Measurements from ENCODE around the gene HTR1B. TPM values are rescaled to one million over a fixed set of nuclear protein-coding genes. Genes with fewer than 3 reads are reported as not detected.

The HTR1B gene, protein sequence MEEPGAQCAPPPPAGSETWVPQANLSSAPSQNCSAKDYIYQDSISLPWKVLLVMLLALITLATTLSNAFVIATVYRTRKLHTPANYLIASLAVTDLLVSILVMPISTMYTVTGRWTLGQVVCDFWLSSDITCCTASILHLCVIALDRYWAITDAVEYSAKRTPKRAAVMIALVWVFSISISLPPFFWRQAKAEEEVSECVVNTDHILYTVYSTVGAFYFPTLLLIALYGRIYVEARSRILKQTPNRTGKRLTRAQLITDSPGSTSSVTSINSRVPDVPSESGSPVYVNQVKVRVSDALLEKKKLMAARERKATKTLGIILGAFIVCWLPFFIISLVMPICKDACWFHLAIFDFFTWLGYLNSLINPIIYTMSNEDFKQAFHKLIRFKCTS
- not detected for total RNA-seq

DNA sequence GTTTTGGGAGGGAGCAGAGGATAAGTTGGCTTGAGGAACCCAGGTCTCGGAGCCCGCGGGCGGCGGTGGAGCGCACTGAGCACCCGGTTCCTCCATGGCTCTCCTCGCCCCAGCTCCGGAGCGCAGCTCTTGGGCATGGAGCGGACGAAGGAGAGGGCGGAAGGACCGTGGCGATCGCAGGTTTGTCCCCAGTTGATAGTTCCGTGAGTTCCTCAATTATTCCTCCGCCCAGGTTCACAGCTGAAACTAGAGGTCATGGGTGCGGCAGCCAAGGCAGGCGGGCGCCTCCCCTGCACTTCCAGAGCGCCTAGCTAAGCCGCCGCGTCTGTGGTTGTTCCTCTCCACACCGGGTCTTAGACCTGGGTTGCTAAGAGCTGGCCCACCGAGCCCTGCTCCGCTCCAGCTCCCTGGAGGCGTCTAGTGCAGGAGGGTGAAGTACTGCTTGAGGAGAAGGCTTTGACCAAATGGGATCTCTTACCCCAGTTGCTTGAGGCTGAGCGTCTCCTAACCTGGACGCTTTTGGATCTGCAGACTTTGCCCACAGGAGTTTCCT lies at the start of gene HTR1B:
TSS of gene HTR1B (minus strand) at position 184 of the 553 bp plus-strand sequence. CDS start at position 96, 88 bp downstream.
- Mint-ChIP-seq H3K27me3 (peaks cover 68% of the 10 kb centered on the region), H3K9me3 (ENCODE audit: low read depth) (no peaks in the 10 kb centered on the region), H3K4me3 (no peak within 1 kb of the TSS), H3K36me3 (peaks cover 6% of the 10 kb centered on the region), H3K4me1 (peaks cover 16% of the 10 kb centered on the region), H3K27ac (no peak within 1 kb of the TSS)
- ATAC-seq = no peak
- CTCF ChIA-PET = interaction anchor here (1.2 kb wide), 1 partner anchor 1570 kb away, joined by 3 read pairs; no protein-coding TSS in a partner anchor
- no peak for DNase-seq

DNA sequence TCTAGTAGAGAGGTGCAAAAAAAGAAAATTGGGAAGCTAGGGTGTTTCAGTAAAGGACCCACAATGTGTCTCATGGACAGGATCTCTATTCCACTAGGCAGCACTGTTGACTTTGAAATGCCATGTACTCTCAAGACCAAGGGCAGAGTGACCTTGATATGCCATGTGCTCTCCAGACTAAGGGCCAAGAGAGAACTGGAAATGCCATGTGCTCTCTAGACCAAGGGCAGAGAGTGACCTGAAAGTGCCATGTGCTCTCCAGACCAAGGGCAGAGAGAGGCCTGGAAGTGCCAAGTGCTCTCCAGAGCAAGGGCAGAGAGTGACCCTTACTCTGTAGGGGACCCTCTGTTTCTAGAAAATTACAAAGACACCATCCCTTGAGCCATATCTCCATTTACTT lies 49.3 kb upstream of the HTR1B start:
- CTCF ChIA-PET = no interaction called here
- no peaks in the 10 kb centered on the region for H3K4me1 Mint-ChIP-seq
- no peak for DNase-seq

DNA sequence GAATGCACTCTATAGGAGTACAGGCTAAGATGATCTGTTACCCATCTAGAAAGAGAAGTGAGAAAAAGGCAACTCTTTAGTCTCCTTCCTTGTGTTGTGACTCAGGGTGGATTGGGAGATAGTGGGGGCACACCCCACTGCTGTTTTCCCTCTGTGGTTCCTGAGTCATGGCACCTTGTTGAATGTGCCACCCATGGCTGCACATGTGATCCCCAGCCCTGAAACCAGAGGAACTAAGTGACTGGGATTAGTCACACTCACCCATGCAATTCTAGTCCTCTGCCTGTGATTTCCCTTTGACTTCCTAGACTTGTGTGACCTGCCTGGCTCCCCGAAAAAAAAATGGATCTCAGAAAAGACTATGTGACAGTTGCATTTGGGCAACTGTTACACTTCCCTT lies 48.6 kb upstream of the HTR1B start:
- H3K4me3 Mint-ChIP-seq = no peak overlapping the region
- no peak for ATAC-seq
- CTCF ChIA-PET = no interaction called here

More for the DNA sequence above, 49.3 kb upstream of the HTR1B start:
- H3K4me3 Mint-ChIP-seq = no peak overlapping the region
- no peak overlapping the region for H3K27ac Mint-ChIP-seq
- H3K9me3 Mint-ChIP-seq (ENCODE audit: low read depth) = peaks cover 2% of the 10 kb centered on the region
- no peaks in the 10 kb centered on the region for H3K27me3 Mint-ChIP-seq
- no peak for ATAC-seq
- H3K36me3 Mint-ChIP-seq = no peaks in the 10 kb centered on the region

DNA sequence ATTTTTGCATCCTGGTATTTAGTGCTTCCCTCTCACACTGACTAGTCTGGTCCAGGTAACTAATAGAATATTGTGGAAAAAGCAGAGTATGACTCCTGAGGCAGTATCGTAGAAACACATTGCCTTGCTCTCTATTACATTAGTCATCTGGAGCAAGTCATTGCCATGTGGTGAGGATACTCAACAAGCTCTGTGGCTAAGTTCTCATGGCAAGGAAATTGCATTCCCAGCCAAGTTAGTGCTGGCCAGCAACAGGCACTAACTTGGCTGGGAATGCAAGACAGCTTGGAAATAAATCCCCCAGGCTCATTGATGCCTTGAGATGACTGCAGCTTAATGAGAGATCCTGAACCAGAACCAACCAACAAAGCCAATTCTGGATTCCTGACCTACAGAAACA lies 39.7 kb upstream of the HTR1B start:
- CTCF ChIA-PET = no interaction called here
- H3K36me3 Mint-ChIP-seq = no peaks in the 10 kb centered on the region
- H3K9me3 Mint-ChIP-seq (ENCODE audit: low read depth) = no peaks in the 10 kb centered on the region
- no peak overlapping the region for H3K27ac Mint-ChIP-seq
- ATAC-seq (no peak), DNase-seq (no peak)
- H3K4me3 Mint-ChIP-seq = no peak overlapping the region
- H3K27me3 Mint-ChIP-seq = no peaks in the 10 kb centered on the region
- no peaks in the 10 kb centered on the region for H3K4me1 Mint-ChIP-seq

More for the DNA sequence above, 48.6 kb upstream of the HTR1B start:
- Mint-ChIP-seq H3K9me3 (ENCODE audit: low read depth) (peaks cover 2% of the 10 kb centered on the region), H3K27ac (no peak overlapping the region), H3K27me3 (no peaks in the 10 kb centered on the region), H3K4me1 (no peaks in the 10 kb centered on the region), H3K36me3 (no peaks in the 10 kb centered on the region)
- no peak for DNase-seq

DNA sequence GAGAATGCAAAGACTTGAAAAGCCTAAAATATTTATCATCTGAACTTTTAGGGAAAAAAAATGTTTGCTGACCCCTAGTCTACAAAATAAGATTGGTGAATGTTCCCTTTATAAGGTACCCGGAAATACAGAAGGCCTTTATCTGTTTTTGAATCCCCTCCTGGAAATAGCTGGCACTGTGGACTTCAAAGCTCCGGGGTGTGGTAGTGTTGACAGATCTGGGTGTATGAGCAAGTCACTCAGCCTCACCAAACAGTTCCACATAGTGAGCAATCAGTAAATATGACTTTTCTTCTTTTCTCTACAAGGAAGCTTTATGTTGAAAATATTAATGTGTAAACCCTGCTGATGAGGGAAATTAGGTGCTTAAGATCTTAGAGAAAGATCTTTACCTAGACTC lies 29.2 kb upstream of the HTR1B start:
- H3K27me3 Mint-ChIP-seq = no peaks in the 10 kb centered on the region
- CTCF ChIA-PET = no interaction called here
- no peaks in the 10 kb centered on the region for H3K36me3 Mint-ChIP-seq
- no peak overlapping the region for H3K27ac Mint-ChIP-seq
- H3K4me1 Mint-ChIP-seq = no peaks in the 10 kb centered on the region
- DNase-seq (no peak), ATAC-seq (no peak)
- no peaks in the 10 kb centered on the region for H3K9me3 Mint-ChIP-seq (ENCODE audit: low read depth)
- no peak overlapping the region for H3K4me3 Mint-ChIP-seq

DNA sequence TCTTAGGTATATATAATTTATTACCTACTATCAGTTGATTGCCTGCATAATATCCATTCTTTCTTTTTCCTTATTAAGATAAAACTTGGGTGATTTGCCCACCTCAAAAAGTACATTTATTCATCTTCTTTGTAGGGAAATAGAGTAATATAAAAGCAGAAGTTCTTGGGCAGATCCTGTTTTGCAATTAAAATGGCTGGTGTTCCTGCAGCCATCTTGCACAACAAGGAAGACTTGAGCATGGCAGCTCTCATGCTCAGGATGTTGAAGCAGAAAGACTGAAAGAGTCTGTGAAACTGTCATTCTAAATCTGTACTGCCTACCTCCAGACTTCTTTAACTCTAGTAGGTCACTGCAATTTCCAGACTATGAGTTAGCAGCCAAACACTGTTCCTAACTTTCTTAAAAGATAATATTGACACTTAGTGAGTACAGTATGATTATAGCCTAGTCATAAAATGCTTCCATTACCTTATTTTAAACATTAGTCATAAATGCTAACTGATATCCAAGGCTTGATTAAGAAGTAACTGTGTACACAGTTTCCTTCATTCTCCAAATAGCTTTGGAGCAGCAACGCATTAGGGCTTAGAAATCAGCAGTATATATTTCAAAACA lies 24.6 kb upstream of the HTR1B start:
- peaks cover 2% of the 10 kb centered on the region for H3K4me1 Mint-ChIP-seq
- H3K9me3 Mint-ChIP-seq (ENCODE audit: low read depth) = no peaks in the 10 kb centered on the region
- no peak overlapping the region for H3K4me3 Mint-ChIP-seq
- no peak overlapping the region for H3K27ac Mint-ChIP-seq
- H3K36me3 Mint-ChIP-seq = no peaks in the 10 kb centered on the region
- ATAC-seq (no peak), DNase-seq (no peak)
- CTCF ChIA-PET = no interaction called here
- H3K27me3 Mint-ChIP-seq = no peaks in the 10 kb centered on the region

DNA sequence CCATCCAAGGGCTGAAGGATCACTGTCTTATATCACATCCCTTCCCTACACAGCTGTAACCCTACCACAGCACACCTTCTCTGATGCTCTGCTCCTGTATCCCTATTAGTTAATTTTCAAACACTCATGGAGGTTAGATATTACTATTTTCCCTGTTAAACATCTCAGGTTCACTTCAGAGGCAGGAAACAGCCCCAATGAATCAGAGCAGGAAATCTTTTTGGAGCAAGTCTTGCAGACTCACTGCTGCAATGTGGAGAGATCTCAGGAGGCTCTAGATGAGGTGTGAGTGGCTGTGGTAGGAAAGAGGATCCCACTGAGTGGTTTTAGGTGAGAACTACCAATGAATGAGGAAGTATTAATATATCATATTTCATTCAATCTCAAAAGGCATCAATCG lies 19.7 kb upstream of the HTR1B start:
- ATAC-seq (no peak), DNase-seq (no peak)
- Mint-ChIP-seq H3K4me3 (no peak overlapping the region), H3K36me3 (no peaks in the 10 kb centered on the region), H3K4me1 (peaks cover 3% of the 10 kb centered on the region), H3K27ac (no peak overlapping the region), H3K27me3 (no peaks in the 10 kb centered on the region), H3K9me3 (ENCODE audit: low read depth) (no peaks in the 10 kb centered on the region)
- CTCF ChIA-PET = no interaction called here

DNA sequence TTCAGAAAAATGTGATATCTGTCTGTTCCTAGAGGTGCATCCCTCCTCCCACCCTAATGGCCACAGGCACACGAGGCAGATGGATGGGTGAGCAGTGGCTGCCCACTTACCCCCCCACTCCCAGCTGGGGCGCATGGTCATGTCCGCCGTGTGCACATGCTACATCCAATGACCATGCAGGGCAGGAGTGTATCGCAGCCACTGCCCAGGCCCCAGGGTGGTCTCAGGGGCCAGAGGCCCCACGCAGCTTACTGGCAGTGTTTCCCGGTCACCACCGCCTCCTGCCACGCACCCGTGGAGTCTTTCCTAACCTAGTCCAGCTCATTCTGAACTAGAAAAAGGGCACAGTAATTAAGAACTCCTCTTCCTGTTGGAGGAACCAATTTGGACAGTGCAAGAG lies 11.7 kb upstream of the HTR1B start:
- no peak overlapping the region for H3K27ac Mint-ChIP-seq
- H3K36me3 Mint-ChIP-seq = peaks cover 1% of the 10 kb centered on the region
- no peak for DNase-seq
- H3K4me1 Mint-ChIP-seq = peaks cover 9% of the 10 kb centered on the region
- no peaks in the 10 kb centered on the region for H3K27me3 Mint-ChIP-seq
- H3K4me3 Mint-ChIP-seq = peak overlapping the region; percentile 52
- no peak for ATAC-seq
- peaks cover 2% of the 10 kb centered on the region for H3K9me3 Mint-ChIP-seq (ENCODE audit: low read depth)
- CTCF ChIA-PET = interaction anchor here (1.2 kb wide), 1 partner anchor 9 kb away, joined by 5 read pairs; no protein-coding TSS in a partner anchor

DNA sequence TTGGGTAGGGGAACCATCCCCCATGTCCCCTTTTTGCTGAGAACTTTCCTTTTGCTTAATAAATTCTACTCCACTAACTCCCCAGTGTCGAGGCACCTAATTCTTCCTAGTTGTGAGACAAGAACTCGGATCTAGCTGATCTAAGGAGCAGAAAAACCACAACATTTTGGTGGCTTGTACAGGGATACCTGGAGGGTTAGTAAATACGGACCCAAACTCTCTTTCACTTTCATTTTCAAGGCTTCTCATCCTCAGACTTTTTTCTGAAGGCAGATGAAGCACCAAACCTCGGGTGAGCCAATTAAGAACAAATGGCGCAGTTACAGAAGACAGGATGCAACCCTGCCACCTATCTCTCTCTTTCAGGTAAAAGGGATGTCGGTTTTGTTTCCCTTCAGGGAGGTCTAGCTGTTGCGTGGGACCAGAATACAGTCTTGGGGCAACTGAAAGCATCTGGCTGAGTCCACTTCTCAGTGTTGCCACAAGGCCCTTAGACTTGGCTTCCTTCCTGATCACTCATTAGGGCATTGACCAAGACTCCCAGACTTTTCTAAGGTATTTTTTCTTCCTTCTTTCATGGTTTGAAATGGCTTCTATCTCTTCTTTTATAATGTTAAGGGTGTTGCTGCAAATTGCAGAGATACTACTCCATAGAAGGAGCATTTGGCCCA lies 11.1 kb upstream of the HTR1B start:
- peak; percentile 20 for ATAC-seq
- H3K4me3 Mint-ChIP-seq = peak overlapping the region; percentile 52

DNA sequence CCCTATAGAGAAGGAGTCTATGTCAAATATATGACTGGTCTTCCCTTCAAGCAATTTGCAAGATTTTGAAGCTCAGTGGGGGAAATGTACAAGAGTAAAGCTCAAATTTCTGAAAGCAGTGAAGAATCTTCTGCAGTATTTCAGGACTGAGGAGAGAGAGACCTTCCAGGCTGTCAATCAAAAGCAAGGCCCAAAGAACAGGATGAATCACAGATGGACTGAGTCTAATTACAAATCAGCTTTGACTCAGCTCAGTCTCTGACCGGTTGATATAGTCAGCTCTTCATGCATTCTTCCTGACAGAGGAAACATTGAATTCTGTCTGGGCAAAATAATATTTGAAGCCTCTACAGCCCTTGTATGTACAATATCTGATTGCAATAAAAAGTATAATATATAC lies 7.7 kb upstream of the HTR1B start:
- peaks cover 16% of the 10 kb centered on the region for H3K4me1 Mint-ChIP-seq
- no peak for ATAC-seq
- CTCF ChIA-PET = interaction anchor here (1.0 kb wide), 1 partner anchor 16 kb away, joined by 3 read pairs; no protein-coding TSS in a partner anchor

More for the DNA sequence above, 11.1 kb upstream of the HTR1B start:
- no peak for DNase-seq
- H3K27ac Mint-ChIP-seq = peak overlapping the region; percentile 21
- CTCF ChIA-PET = interaction anchor here (1.2 kb wide), 1 partner anchor 8 kb away, joined by 5 read pairs; no protein-coding TSS in a partner anchor
- H3K4me1 Mint-ChIP-seq = peaks cover 9% of the 10 kb centered on the region
- H3K36me3 Mint-ChIP-seq = peaks cover 1% of the 10 kb centered on the region
- peaks cover 2% of the 10 kb centered on the region for H3K9me3 Mint-ChIP-seq (ENCODE audit: low read depth)
- no peaks in the 10 kb centered on the region for H3K27me3 Mint-ChIP-seq

DNA sequence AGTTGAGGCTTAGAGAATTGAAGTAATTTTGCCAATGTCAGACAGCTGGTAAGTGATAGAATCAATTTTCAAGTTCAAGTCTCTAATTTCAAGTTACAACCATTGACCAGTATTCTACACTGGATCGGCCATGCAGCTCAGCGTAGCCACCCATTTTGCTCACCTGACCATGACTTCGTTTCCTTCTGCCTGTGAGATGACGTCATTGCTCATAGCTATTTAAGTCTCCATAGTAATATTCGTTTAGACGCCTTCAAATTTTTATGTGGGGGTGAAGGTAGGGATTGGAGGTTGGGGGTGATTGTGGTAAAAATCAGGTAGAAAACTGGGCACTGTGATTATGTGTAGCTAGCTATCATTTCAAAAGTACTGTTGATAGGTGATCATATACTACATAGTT lies 5.6 kb upstream of the HTR1B start:
- Mint-ChIP-seq H3K9me3 (ENCODE audit: low read depth) (peaks cover 2% of the 10 kb centered on the region), H3K4me1 (peaks cover 11% of the 10 kb centered on the region), H3K4me3 (no peak overlapping the region), H3K27me3 (peaks cover 31% of the 10 kb centered on the region), H3K27ac (no peak overlapping the region), H3K36me3 (peaks cover 4% of the 10 kb centered on the region)
- CTCF ChIA-PET = no interaction called here
- no peak for ATAC-seq
- DNase-seq = no peak

More for the DNA sequence above, 7.7 kb upstream of the HTR1B start:
- DNase-seq = no peak
- H3K27me3 Mint-ChIP-seq = peaks cover 13% of the 10 kb centered on the region
- peaks cover 2% of the 10 kb centered on the region for H3K9me3 Mint-ChIP-seq (ENCODE audit: low read depth)
- H3K36me3 Mint-ChIP-seq = peaks cover 5% of the 10 kb centered on the region
- no peak overlapping the region for H3K4me3 Mint-ChIP-seq
- H3K27ac Mint-ChIP-seq = no peak overlapping the region

DNA sequence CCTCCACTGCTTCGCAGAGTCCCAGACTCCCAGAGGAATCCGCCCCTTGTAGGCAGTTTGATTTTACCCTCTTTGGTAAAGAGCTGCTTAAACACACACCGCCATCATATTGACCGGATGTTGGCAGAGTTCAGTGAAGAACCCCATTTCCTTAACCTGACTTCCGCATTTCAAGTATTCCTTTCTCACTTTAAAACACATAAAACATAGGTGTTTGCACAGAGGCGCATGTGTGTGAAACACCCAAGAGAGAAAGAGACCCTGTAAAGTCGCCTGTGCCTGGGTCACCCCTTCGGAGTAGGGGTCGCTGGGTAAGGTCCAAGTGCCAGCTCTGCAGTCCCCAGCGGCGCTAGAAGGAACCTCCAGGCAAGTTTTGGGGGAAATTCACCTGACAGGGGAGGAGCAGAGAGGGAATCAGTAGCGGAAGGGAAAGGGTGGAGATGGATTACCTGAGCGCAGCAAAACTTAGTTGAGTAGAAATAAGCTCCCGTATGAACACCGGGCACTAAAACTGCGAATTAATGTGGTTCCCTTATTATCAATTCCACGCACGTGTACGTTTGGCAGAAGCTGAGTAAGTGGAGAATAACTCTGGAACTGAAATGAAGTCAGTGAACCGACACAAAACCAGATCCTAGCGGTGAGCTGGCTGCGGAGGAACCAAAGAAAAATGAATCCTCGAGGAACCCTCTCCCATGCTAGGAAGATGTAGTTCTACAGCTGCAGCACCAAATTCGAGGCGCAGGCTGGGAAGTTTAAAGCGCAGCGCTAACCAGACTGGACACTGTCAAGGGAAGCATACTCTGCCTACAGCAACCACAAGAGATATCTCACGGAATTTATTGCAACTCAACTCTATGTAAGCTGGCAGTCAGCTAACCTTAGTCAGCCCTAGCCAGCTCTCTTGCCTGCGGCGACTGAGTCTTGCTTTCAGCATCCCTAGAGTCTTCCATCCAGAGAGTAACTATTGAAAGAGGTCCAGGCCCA lies 3.5 kb upstream of the HTR1B start:
- peak; percentile 64 for ATAC-seq
- no peak for DNase-seq
- Mint-ChIP-seq H3K27ac (no peak overlapping the region), H3K4me1 (peaks cover 16% of the 10 kb centered on the region), H3K36me3 (peaks cover 6% of the 10 kb centered on the region), H3K27me3 (peaks cover 53% of the 10 kb centered on the region), H3K4me3 (peak overlapping the region; percentile 72), H3K9me3 (ENCODE audit: low read depth) (no peaks in the 10 kb centered on the region)
- CTCF ChIA-PET = interaction anchor here (1.4 to 1.5 kb wide), 2 partner anchors 8 to 10 kb away, joined by 4 to 5 read pairs; no protein-coding TSS in a partner anchor
